SK-N-SH (cell line): ENCODE measurements around the gene RAPGEF2. TPM values are rescaled to one million over a fixed set of nuclear protein-coding genes. Genes with fewer than 3 reads are reported as not detected.

Experiments used
- CTCF ChIA-PET: fragments of 300-600, 350-600 bp; formaldehyde crosslinking; extraction: SDS; loops from one replicate; lab custom pipeline; 2021; lab: Yijun Ruan, JAX
- POLR2A ChIA-PET: fragments of 350-600 bp; sonication (Branson Sonifier 250); formaldehyde crosslinking; extraction: SDS; loops from one replicate; lab custom pipeline; 2020; ENCODE audit warnings: antibody characterized with exemption, inconsistent platforms; lab: Yijun Ruan, JAX
- DNase-seq: peaks from one replicate; pipeline ENCODE4 v3.0.0; 2012
- H2AFZ ChIP-seq: fragments of 200-600 bp; sonication (generic); 2 replicates; pipeline ENCODE4 v1.8.1; 2016; ENCODE audit warnings: antibody characterized with exemption, mild to moderate bottlenecking, low read depth
- H3F3A ChIP-seq: fragments of 200-600 bp; sonication (generic); replicated peaks from 2 replicates; pipeline ENCODE3; 2016; ENCODE audit warnings: antibody characterized with exemption, mild to moderate bottlenecking; ENCODE audit not compliant: insufficient read depth
- H3K27ac ChIP-seq, 2 experiments: fragments of 200-500 bp in 1 of 2; fragments of 200-600 bp in 1 of 2; sonication (Bioruptor generic) in 1 of 2; sonication (generic), shearing (Covaris generic) in 1 of 2; 2 replicates each; pipeline versions ENCODE4 v1.5.1 to v1.6.1; 2014 to 2016; ENCODE audit warnings: low read depth in 2 of 2, inconsistent platforms in 1 of 2, low read length in 1 of 2, mild to moderate bottlenecking in 1 of 2, mixed read lengths in 1 of 2
- H3K27me3 ChIP-seq: fragments of 200-600 bp; sonication (generic), shearing (Covaris generic); 2 replicates; pipeline ENCODE4 v1.6.1; 2016; ENCODE audit warnings: mixed run types; ENCODE audit not compliant: insufficient read depth
- H3K36me3 ChIP-seq, 2 experiments: fragments of 200-500 bp in 1 of 2; fragments of 200-600 bp in 1 of 2; sonication (Bioruptor generic) in 1 of 2; sonication (generic) in 1 of 2; replicated peaks in 1 of 2; 2 replicates each; pipeline versions ENCODE3 to v1.5.1; 2014 to 2016; ENCODE audit warnings: low read length in 1 of 2, mild to moderate bottlenecking in 1 of 2; ENCODE audit not compliant: insufficient read depth in 2 of 2, control insufficient read depth in 1 of 2
- H3K4me1 ChIP-seq, 2 experiments: fragments of 200-500 bp in 1 of 2; fragments of 200-600 bp in 1 of 2; sonication (Bioruptor generic) in 1 of 2; sonication (generic), shearing (Covaris generic) in 1 of 2; 2 replicates each; pipeline versions ENCODE4 v1.5.1 to v1.6.1; 2014 to 2016; ENCODE audit warnings: low read depth in 1 of 2, low read length in 1 of 2, mixed run types in 1 of 2; ENCODE audit not compliant: insufficient read depth in 2 of 2, control insufficient read depth in 1 of 2
- H3K4me2 ChIP-seq: fragments of 200-600 bp; sonication (generic), shearing (Covaris generic); 2 replicates; pipeline ENCODE4 v1.6.1; 2017; ENCODE audit warnings: mixed run types
- H3K4me3 ChIP-seq, 2 experiments: fragments of 200-500 bp in 1 of 2; fragments of 200-600 bp in 1 of 2; sonication (Bioruptor generic) in 1 of 2; sonication (generic), shearing (Covaris generic) in 1 of 2; 2 replicates each; pipeline versions ENCODE4 v1.5.1 to v1.8.1; 2014 to 2016; ENCODE audit warnings: low read depth in 2 of 2, inconsistent platforms in 1 of 2, low read length in 1 of 2, mild to moderate bottlenecking in 1 of 2, mixed read lengths in 1 of 2, moderate library complexity in 1 of 2
- H3K79me2 ChIP-seq: fragments of 200-600 bp; sonication (generic); 2 replicates; pipeline ENCODE4 v1.8.1; 2017; ENCODE audit warnings: mild to moderate bottlenecking; ENCODE audit not compliant: insufficient read depth
- H3K9ac ChIP-seq: fragments of 200-600 bp; sonication (generic); 2 replicates; pipeline ENCODE4 v1.6.1; 2017; ENCODE audit warnings: mixed run types
- H3K9me2 ChIP-seq: fragments of 200-600 bp; sonication (generic); 2 replicates; pipeline ENCODE4 v1.6.1; 2017; ENCODE audit warnings: mixed run types
- H3K9me3 ChIP-seq: fragments of 200-600 bp; sonication (generic); 2 replicates; pipeline ENCODE4 v1.6.1; 2017; ENCODE audit warnings: mixed run types, mild to moderate bottlenecking, moderate library complexity
- H4K20me1 ChIP-seq: fragments of 200-600 bp; sonication (generic); 2 replicates; pipeline ENCODE4 v1.6.1; 2017; ENCODE audit warnings: mild to moderate bottlenecking, mixed run types; ENCODE audit not compliant: insufficient read depth
- CHD2 ChIP-seq: fragments of 150-350 bp; IDR thresholded peaks from 2 replicates; pipeline ENCODE4 v1.6.1; 2018; ENCODE audit warnings: low read length; ENCODE audit not compliant: partially characterized antibody
- ELF1 ChIP-seq: IDR thresholded peaks from 2 replicates; pipeline ENCODE4 v1.4.0; 2012
- FOSL2 ChIP-seq: IDR thresholded peaks from 2 replicates; pipeline ENCODE4 v1.4.0; 2012; ENCODE audit warnings: low read depth, mild to moderate bottlenecking, moderate library complexity, borderline replicate concordance
- FOXM1 ChIP-seq: IDR thresholded peaks from 2 replicates; pipeline ENCODE4 v1.4.0; 2012; ENCODE audit warnings: low read depth, mild to moderate bottlenecking
- JUND ChIP-seq: IDR thresholded peaks from 2 replicates; pipeline ENCODE4 v1.4.0; 2012
- MEF2A ChIP-seq: IDR thresholded peaks from 2 replicates; pipeline ENCODE4 v1.4.0; 2012; ENCODE audit warnings: low read depth, borderline replicate concordance
- NRF1 ChIP-seq: IDR thresholded peaks from 2 replicates; pipeline ENCODE4 v1.6.1; 2012; ENCODE audit warnings: low read depth, mild to moderate bottlenecking, low read length
- RAD21 ChIP-seq: IDR thresholded peaks from 2 replicates; pipeline ENCODE4 v1.6.1; 2012; ENCODE audit warnings: mild to moderate bottlenecking, low read length
- SIN3A ChIP-seq: IDR thresholded peaks from 2 replicates; pipeline ENCODE4 v1.6.1; 2012; ENCODE audit warnings: low read depth, mild to moderate bottlenecking, low read length, moderate library complexity, borderline replicate concordance
- TCF12 ChIP-seq: IDR thresholded peaks from 2 replicates; pipeline ENCODE4 v1.4.0; 2012
- YY1 ChIP-seq: IDR thresholded peaks from 2 replicates; pipeline ENCODE4 v1.4.0; 2012; ENCODE audit warnings: low read depth, mild to moderate bottlenecking
- WGBS: methylation state at CpG from one replicate; pipeline ENCODE4 v1.1.6; 2017; ENCODE audit warnings: low lambda C conversion rate; 5-methylcytosine and 5-hydroxymethylcytosine counted together
- polyA plus RNA-seq, 3 experiments: library from polyadenylated mRNA; depleted of rRNA; stranded (reverse); fragments of >200 nt; gene quantifications; 2 replicates each; pipeline ENCODE4 v1.2.3, GENCODE V29; 2012
- TF ChIP-seq, protein P1 (sequence below): fragments of 150-350 bp; IDR thresholded peaks from 2 replicates; pipeline ENCODE4 v1.6.1; 2016; ENCODE audit warnings: mild to moderate bottlenecking, low read depth, low read length
- TF ChIP-seq, protein P2 (sequence below): IDR thresholded peaks from 2 replicates; pipeline ENCODE4 v1.4.0; 2012; ENCODE audit warnings: low read depth, borderline replicate concordance
- TF ChIP-seq, protein P3 (sequence below): IDR thresholded peaks from 2 replicates; pipeline ENCODE4 v1.4.0; 2012; ENCODE audit warnings: low read depth, borderline replicate concordance

The RAPGEF2 gene
- polyA plus RNA-seq, 1 of the 3 experiments (the other 2 are of a cell fraction): 19.2 TPM

- TF ChIP-seq, protein P1, sequence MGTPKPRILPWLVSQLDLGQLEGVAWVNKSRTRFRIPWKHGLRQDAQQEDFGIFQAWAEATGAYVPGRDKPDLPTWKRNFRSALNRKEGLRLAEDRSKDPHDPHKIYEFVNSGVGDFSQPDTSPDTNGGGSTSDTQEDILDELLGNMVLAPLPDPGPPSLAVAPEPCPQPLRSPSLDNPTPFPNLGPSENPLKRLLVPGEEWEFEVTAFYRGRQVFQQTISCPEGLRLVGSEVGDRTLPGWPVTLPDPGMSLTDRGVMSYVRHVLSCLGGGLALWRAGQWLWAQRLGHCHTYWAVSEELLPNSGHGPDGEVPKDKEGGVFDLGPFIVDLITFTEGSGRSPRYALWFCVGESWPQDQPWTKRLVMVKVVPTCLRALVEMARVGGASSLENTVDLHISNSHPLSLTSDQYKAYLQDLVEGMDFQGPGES: no peak
- TF ChIP-seq JUND (no peak), FOXM1 (no peak), MEF2A (no peak), SIN3A (no peak), FOSL2 (no peak), ELF1 (no peak), YY1 (no peak)
- TF ChIP-seq, protein P2, sequence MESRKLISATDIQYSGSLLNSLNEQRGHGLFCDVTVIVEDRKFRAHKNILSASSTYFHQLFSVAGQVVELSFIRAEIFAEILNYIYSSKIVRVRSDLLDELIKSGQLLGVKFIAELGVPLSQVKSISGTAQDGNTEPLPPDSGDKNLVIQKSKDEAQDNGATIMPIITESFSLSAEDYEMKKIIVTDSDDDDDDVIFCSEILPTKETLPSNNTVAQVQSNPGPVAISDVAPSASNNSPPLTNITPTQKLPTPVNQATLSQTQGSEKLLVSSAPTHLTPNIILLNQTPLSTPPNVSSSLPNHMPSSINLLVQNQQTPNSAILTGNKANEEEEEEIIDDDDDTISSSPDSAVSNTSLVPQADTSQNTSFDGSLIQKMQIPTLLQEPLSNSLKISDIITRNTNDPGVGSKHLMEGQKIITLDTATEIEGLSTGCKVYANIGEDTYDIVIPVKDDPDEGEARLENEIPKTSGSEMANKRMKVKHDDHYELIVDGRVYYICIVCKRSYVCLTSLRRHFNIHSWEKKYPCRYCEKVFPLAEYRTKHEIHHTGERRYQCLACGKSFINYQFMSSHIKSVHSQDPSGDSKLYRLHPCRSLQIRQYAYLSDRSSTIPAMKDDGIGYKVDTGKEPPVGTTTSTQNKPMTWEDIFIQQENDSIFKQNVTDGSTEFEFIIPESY: no peak
These were observed 102.6 kb downstream of the RAPGEF2 start (continued) for GRCh38 chr4:159205466-159205865.

DNA sequence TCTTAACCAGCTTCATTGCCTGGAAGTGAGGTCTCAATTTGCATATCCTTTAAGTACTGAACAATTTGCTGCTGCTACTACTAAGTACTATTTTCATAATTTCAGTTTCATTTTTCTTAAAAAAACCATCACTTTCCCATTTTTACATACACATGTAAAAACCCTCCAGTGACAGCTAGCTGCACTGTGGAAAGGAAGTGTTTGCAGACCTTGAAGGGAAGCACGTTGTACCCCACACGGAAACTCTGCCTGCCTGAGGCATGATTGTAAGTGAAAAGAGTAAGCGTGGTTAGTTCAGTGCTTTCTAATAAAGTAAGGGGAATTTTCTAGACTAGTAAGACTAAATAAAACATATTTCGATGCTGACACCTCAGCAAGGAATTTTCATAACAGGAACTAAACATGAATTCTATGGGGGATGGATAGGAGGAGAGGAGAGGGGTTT is 103.6 kb downstream of the RAPGEF2 start:
- peaks cover 34% of the 10 kb centered on the region for H3K79me2 ChIP-seq
- ChIA-PET POLR2A (no interaction called here), CTCF (interaction anchor here (0.9 to 1.7 kb wide), 4 partner anchors 16 to 476 kb away, joined by 3 to 5 read pairs (median 4); no protein-coding TSS in a partner anchor)
- no peaks in the 10 kb centered on the region for H3K9me2 ChIP-seq
- H3K27me3 ChIP-seq: no peaks in the 10 kb centered on the region
- H3K36me3 ChIP-seq: peaks cover 3 to 5% of the 10 kb centered on the region in 2 experiments
- peak overlapping the region in 1 of 2 experiments; percentile 2; a peak in 2 of 4 replicates for H3K27ac ChIP-seq
- no peak overlapping the region for H2AFZ ChIP-seq
- H3K4me3 ChIP-seq: no peak overlapping the region
- no peak overlapping the region for H3K9ac ChIP-seq
- 60% methylated on average over 4 of the region's 4 CpGs for WGBS
- H3K4me1 ChIP-seq: peaks cover 0 to 3% of the 10 kb centered on the region in 2 experiments; a peak in 1 of 4 replicates
- DNase-seq: no peak
- H4K20me1 ChIP-seq: no peaks in the 10 kb centered on the region; the same call in 1 of the 2 replicates
- no peaks in the 10 kb centered on the region for H3K9me3 ChIP-seq
- no peaks in the 10 kb centered on the region for H3F3A ChIP-seq
- H3K4me2 ChIP-seq: no peak overlapping the region
- TF ChIP-seq, protein P1: no peak
- TF ChIP-seq NRF1 (no peak), CHD2 (no peak), TCF12 (no peak), RAD21 (no peak), FOXM1 (no peak)
- TF ChIP-seq, protein P3, sequence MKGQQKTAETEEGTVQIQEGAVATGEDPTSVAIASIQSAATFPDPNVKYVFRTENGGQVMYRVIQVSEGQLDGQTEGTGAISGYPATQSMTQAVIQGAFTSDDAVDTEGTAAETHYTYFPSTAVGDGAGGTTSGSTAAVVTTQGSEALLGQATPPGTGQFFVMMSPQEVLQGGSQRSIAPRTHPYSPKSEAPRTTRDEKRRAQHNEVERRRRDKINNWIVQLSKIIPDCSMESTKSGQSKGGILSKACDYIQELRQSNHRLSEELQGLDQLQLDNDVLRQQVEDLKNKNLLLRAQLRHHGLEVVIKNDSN: no peak
- TF ChIP-seq, all 33 proteins: peak for 0
